Rectal smooth muscle tissue (tissue), 1 donor: ENCODE results near the gene SHROOM1.
"Not testable (repeated sequence)": the region's sequence is repeated elsewhere in the genome, so short reads cannot be mapped to it uniquely, and the experiment has no call there.

Source experiments
- H3K27ac ChIP-seq: one replicate; pipeline ENCODE4 v1.7.0; 2013; ENCODE audit warnings: low read depth, low read length, inconsistent platforms
- H3K27me3 ChIP-seq: one replicate; pipeline ENCODE4 v1.7.0; 2013; ENCODE audit warnings: low read length; ENCODE audit not compliant: control insufficient read depth, insufficient read depth
- H3K36me3 ChIP-seq: one replicate; pipeline ENCODE4 v1.7.0; 2013; ENCODE audit warnings: low read length; ENCODE audit not compliant: control insufficient read depth, insufficient read depth
- H3K4me1 ChIP-seq: one replicate; pipeline ENCODE4 v1.7.0; 2013; ENCODE audit warnings: low read length; ENCODE audit not compliant: control insufficient read depth, insufficient read depth
- H3K4me3 ChIP-seq: one replicate; pipeline ENCODE4 v1.7.0; 2013; ENCODE audit warnings: low read length
- H3K9ac ChIP-seq: one replicate; pipeline ENCODE4 v1.7.0; 2013; ENCODE audit warnings: low read length

SHROOM1 gene

GRCh38 chr5:132866342-132867045 lies 36.0 kb upstream of the SHROOM1 start, which contains the start of the genes GDF9 and UQCRQ:
TSS of gene GDF9 (minus strand) at chr5:132866469. CDS start at chr5:132864533, 1,936 bp downstream.
TSS of gene UQCRQ (plus strand) at chr5:132866642. CDS start at chr5:132866882, 240 bp downstream.
- Histone ChIP-seq H3K4me3 (peak within 1 kb of the TSS; percentile 93), H3K27ac (peak within 1 kb of the TSS; percentile 95), H3K9ac (peak within 1 kb of the TSS; percentile 74), H3K4me1 (peaks cover 7% of the 10 kb centered on the region), H3K36me3 (peaks cover 12% of the 10 kb centered on the region), H3K27me3 (no peaks in the 10 kb centered on the region)

GRCh38 chr5:132865668-132866341 lies 35.4 kb upstream of the SHROOM1 start:
- H3K4me3 ChIP-seq = peak overlapping the region; percentile 93
- peaks cover 12% of the 10 kb centered on the region for H3K36me3 ChIP-seq
- peak overlapping the region; percentile 95 for H3K27ac ChIP-seq
- peak overlapping the region; percentile 72 for H3K9ac ChIP-seq
- H3K4me1 ChIP-seq = peaks cover 7% of the 10 kb centered on the region
- no peaks in the 10 kb centered on the region for H3K27me3 ChIP-seq

- H3K4me3 ChIP-seq = no peak overlapping the region
- no peak overlapping the region for H3K27ac ChIP-seq
Measured at GRCh38 chr5:132860742-132861141, 30.3 kb upstream of the SHROOM1 start.

GRCh38 chr5:132859889-132860437 lies 29.5 kb upstream of the SHROOM1 start:
- Histone ChIP-seq H3K27me3 (no peaks in the 10 kb centered on the region), H3K27ac (no peak overlapping the region), H3K4me1 (no peaks in the 10 kb centered on the region), H3K9ac (no peak overlapping the region), H3K36me3 (no peaks in the 10 kb centered on the region), H3K4me3 (no peak overlapping the region)

More at GRCh38 chr5:132860742-132861141, 30.3 kb upstream of the SHROOM1 start:
- Histone ChIP-seq H3K36me3 (no peaks in the 10 kb centered on the region), H3K4me1 (no peaks in the 10 kb centered on the region), H3K9ac (no peak overlapping the region), H3K27me3 (no peaks in the 10 kb centered on the region)

GRCh38 chr5:132856011-132856410 lies 25.6 kb upstream of the SHROOM1 start:
- no peaks in the 10 kb centered on the region for H3K36me3 ChIP-seq
- no peaks in the 10 kb centered on the region for H3K4me1 ChIP-seq
- H3K9ac ChIP-seq = no peak overlapping the region
- no peak overlapping the region for H3K4me3 ChIP-seq
- no peaks in the 10 kb centered on the region for H3K27me3 ChIP-seq
- H3K27ac ChIP-seq = no peak overlapping the region

- not testable (repeated sequence) for H3K4me3 ChIP-seq, H3K9ac ChIP-seq, H3K27me3 ChIP-seq, H3K27ac ChIP-seq, H3K4me1 ChIP-seq, H3K36me3 ChIP-seq
Measured at GRCh38 chr5:132854992-132855391, 24.5 kb upstream of the SHROOM1 start.

- Histone ChIP-seq H3K36me3 (no peaks in the 10 kb centered on the region), H3K9ac (no peak overlapping the region), H3K27ac (no peak overlapping the region), H3K4me3 (no peak overlapping the region), H3K4me1 (no peaks in the 10 kb centered on the region), H3K27me3 (no peaks in the 10 kb centered on the region)
Measured at GRCh38 chr5:132854301-132854700, 23.9 kb upstream of the SHROOM1 start.

GRCh38 chr5:132853790-132854189 lies 23.3 kb upstream of the SHROOM1 start:
- no peaks in the 10 kb centered on the region for H3K27me3 ChIP-seq

GRCh38 chr5:132853323-132853722 lies 22.9 kb upstream of the SHROOM1 start:
- no peak overlapping the region for H3K9ac ChIP-seq
- H3K27ac ChIP-seq = no peak overlapping the region

More at GRCh38 chr5:132853790-132854189, 23.3 kb upstream of the SHROOM1 start:
- Histone ChIP-seq H3K27ac (no peak overlapping the region), H3K4me3 (no peak overlapping the region), H3K4me1 (no peaks in the 10 kb centered on the region), H3K9ac (no peak overlapping the region), H3K36me3 (no peaks in the 10 kb centered on the region)

GRCh38 chr5:132850066-132850465 lies 19.6 kb upstream of the SHROOM1 start:
- Histone ChIP-seq H3K9ac (no peak overlapping the region), H3K4me3 (no peak overlapping the region), H3K27ac (no peak overlapping the region), H3K4me1 (no peaks in the 10 kb centered on the region), H3K27me3 (no peaks in the 10 kb centered on the region), H3K36me3 (no peaks in the 10 kb centered on the region)

More at GRCh38 chr5:132853323-132853722, 22.9 kb upstream of the SHROOM1 start:
- H3K36me3 ChIP-seq = no peaks in the 10 kb centered on the region
- H3K27me3 ChIP-seq = no peaks in the 10 kb centered on the region
- no peaks in the 10 kb centered on the region for H3K4me1 ChIP-seq
- no peak overlapping the region for H3K4me3 ChIP-seq

- Histone ChIP-seq H3K36me3 (no peaks in the 10 kb centered on the region), H3K4me3 (no peak overlapping the region), H3K9ac (no peak overlapping the region), H3K27ac (no peak overlapping the region), H3K27me3 (no peaks in the 10 kb centered on the region), H3K4me1 (no peaks in the 10 kb centered on the region)
Measured at GRCh38 chr5:132849347-132849746, 18.9 kb upstream of the SHROOM1 start.

GRCh38 chr5:132848270-132848669 lies 17.8 kb upstream of the SHROOM1 start:
- no peaks in the 10 kb centered on the region for H3K27me3 ChIP-seq
- H3K4me3 ChIP-seq = no peak overlapping the region
- no peaks in the 10 kb centered on the region for H3K4me1 ChIP-seq
- H3K36me3 ChIP-seq = no peaks in the 10 kb centered on the region
- H3K9ac ChIP-seq = no peak overlapping the region
- no peak overlapping the region for H3K27ac ChIP-seq
